Hepatocyte (in vitro differentiated cells): ENCODE data around the gene SPATA9. TPM values are rescaled to one million over a fixed set of nuclear protein-coding genes. Genes with fewer than 3 reads are reported as not detected.
A peak's percentile ranks its signal among the peaks of the same experiment; 100 is the strongest.
"Not testable (repeated sequence)": the region's sequence is repeated elsewhere in the genome, so short reads cannot be mapped to it uniquely, and the experiment has no call there.

Experiments
- DNase-seq: peaks from one replicate; pipeline ENCODE4 v3.0.0-alpha.2; 2016; ENCODE audit warnings: low spot score
- H2AFZ ChIP-seq: fragments of 200-600 bp; sonication (generic); 2 replicates; pipeline ENCODE4 v1.6.0; 2016; ENCODE audit warnings: antibody characterized with exemption, mild to moderate bottlenecking
- H3K27ac ChIP-seq: fragments of 200-600 bp; sonication (generic); 2 replicates; pipeline ENCODE4 v1.5.1; 2016; ENCODE audit warnings: mild to moderate bottlenecking
- H3K27me3 ChIP-seq: fragments of 200-600 bp; sonication (generic); 2 replicates; pipeline ENCODE4 v1.6.1; 2016
- H3K36me3 ChIP-seq: fragments of 200-600 bp; sonication (generic); replicated peaks from 2 replicates; pipeline ENCODE4 v1.5.1; 2016; ENCODE audit warnings: low read depth; ENCODE audit not compliant: insufficient read depth
- H3K4me1 ChIP-seq: fragments of 200-600 bp; sonication (generic); 2 replicates; pipeline ENCODE4 v1.5.1; 2016; ENCODE audit warnings: mild to moderate bottlenecking, moderate library complexity; ENCODE audit not compliant: insufficient read depth
- H3K4me2 ChIP-seq: fragments of 200-600 bp; sonication (generic); 2 replicates; pipeline ENCODE4 v1.6.0; 2016
- H3K4me3 ChIP-seq: fragments of 200-600 bp; sonication (generic); 2 replicates; pipeline ENCODE4 v1.5.1; 2016; ENCODE audit warnings: mild to moderate bottlenecking
- H3K79me2 ChIP-seq: fragments of 200-600 bp; sonication (generic); 2 replicates; pipeline ENCODE4 v1.6.0; 2017; ENCODE audit warnings: mild to moderate bottlenecking
- H3K9me2 ChIP-seq: fragments of 200-600 bp; sonication (generic); replicated peaks from 2 replicates; pipeline ENCODE4 v1.6.0; 2017; ENCODE audit warnings: mild to moderate bottlenecking; ENCODE audit not compliant: insufficient read depth
- H3K9me3 ChIP-seq: fragments of 200-600 bp; sonication (generic); 2 replicates; pipeline ENCODE4 v1.5.1; 2016; ENCODE audit warnings: low read depth, mild to moderate bottlenecking
- H4K20me1 ChIP-seq: fragments of 200-600 bp; sonication (generic); 2 replicates; pipeline ENCODE4 v1.6.0; 2016; ENCODE audit warnings: mild to moderate bottlenecking; ENCODE audit not compliant: insufficient read depth, poor library complexity, severe bottlenecking
- CTCF ChIP-seq: fragments of 200-600 bp; sonication (generic); IDR thresholded peaks from 2 replicates; pipeline ENCODE4 v1.5.1; 2016; ENCODE audit warnings: antibody characterized with exemption, mild to moderate bottlenecking; ENCODE audit not compliant: poor library complexity
- EZH2 ChIP-seq: fragments of 200-600 bp; sonication (generic); IDR thresholded peaks from 2 replicates; pipeline ENCODE4 v1.6.1; 2016; ENCODE audit warnings: antibody characterized with exemption, mild to moderate bottlenecking, borderline replicate concordance
- EZH2phosphoT487 ChIP-seq: fragments of 200-600 bp; sonication (generic); IDR thresholded peaks from one replicate; pipeline ENCODE4 v1.6.1; 2018; ENCODE audit warnings: antibody characterized with exemption, mild to moderate bottlenecking, low read depth, moderate library complexity; ENCODE audit not compliant: unreplicated experiment, severe bottlenecking
- WGBS: methylation state at CpG from one replicate; pipeline ENCODE4 v1.1.6; 2016; ENCODE audit warnings: low lambda C conversion rate; ENCODE audit errors: missing lambda C conversion rate; 5-methylcytosine and 5-hydroxymethylcytosine counted together
- polyA plus RNA-seq: library from polyadenylated mRNA; unstranded; fragments of >200 nt; fragmentation: Nextera tagmentation; extraction: Ambion mirVana; gene quantifications from 2 replicates; pipeline ENCODE4 v1.2.1, GENCODE V29; 2016
- total RNA-seq: library from RNA; depleted of rRNA; stranded (reverse); fragments of >200 nt; gene quantifications from 2 replicates; pipeline ENCODE4 v1.2.3, GENCODE V29; 2014

The SPATA9 gene
- total and polyA plus RNA-seq, 2 experiments from 2014 or later, result 0.33 to 1.2 TPM

DNA sequence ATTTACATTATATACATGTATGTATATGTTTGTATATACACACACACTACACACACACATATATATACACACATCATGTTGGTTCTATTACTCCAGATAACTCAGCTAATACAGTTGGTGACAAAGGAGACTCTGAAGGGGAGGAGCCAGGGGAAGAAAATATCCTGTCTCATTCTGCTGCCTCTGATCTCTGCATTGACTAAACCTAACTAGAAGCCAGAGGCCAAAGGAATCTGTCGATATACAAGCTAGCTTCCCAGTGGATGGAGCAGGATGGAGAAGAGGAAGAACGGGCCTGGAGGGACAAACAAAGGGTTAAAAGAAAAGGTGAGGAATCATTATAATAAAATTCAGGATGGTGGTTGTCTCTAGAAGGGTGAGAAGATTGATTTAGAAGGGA is 34.6 kb upstream of the SPATA9 start:
- no peak overlapping the region for H3K27ac ChIP-seq

DNA sequence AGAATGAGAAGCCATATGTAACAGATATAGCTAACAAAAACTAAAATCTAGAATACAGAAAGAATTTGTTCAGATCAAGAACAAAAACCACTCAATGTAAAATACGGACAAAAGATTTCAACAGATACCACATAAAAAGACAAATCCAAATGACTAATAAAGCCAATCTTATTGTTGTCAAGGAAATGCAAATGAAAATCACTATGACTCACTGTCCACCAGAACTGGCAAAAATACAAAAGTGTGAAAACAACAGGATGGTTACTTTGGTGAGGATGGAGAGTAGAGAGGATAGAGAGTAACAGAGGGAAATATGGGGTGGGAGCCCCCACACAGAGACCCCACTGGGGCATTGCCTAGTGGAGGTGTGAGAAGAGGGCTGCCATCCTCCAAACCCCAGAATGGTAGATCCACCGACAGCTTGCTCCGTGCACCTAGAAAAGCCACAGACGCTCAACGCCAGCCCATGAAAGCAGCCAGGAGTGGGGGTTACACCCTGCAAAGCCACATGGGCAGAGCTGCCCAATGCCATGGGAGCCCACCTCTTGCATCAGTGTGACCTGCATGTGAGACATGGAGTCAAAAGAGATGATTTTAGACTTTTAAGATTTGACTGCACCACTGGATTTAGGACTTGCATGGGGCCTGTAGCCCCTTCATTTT is 33.1 kb upstream of the SPATA9 start:
- Histone ChIP-seq H3K9me2 (no peaks in the 10 kb centered on the region), H3K79me2 (no peaks in the 10 kb centered on the region), H3K36me3 (no peaks in the 10 kb centered on the region), H3K27ac (no peak overlapping the region), H2AFZ (no peak overlapping the region), H3K9me3 (no peaks in the 10 kb centered on the region), H3K27me3 (no peaks in the 10 kb centered on the region), H4K20me1 (no peaks in the 10 kb centered on the region), H3K4me2 (no peak overlapping the region), H3K4me3 (no peak overlapping the region), H3K4me1 (peaks cover 24% of the 10 kb centered on the region)
- DNase-seq, result no peak
- 98% methylated on average over 5 of the region's 5 CpGs for WGBS
- TF ChIP-seq CTCF (no peak), EZH2phosphoT487 (no peak), EZH2 (no peak)

More for the DNA sequence above, 34.6 kb upstream of the SPATA9 start:
- WGBS, result 71% methylated on average over 2 of the region's 2 CpGs
- no peaks in the 10 kb centered on the region for H3K27me3 ChIP-seq
- H3K79me2 ChIP-seq, result no peaks in the 10 kb centered on the region
- H2AFZ ChIP-seq, result no peak overlapping the region
- TF ChIP-seq CTCF, result no peak
- no peak for TF ChIP-seq EZH2
- TF ChIP-seq EZH2phosphoT487, result no peak
- H4K20me1 ChIP-seq, result no peaks in the 10 kb centered on the region
- H3K4me3 ChIP-seq, result no peak overlapping the region
- H3K4me1 ChIP-seq, result peaks cover 17% of the 10 kb centered on the region
- no peaks in the 10 kb centered on the region for H3K9me3 ChIP-seq
- no peaks in the 10 kb centered on the region for H3K36me3 ChIP-seq
- no peak for DNase-seq
- H3K4me2 ChIP-seq, result no peak overlapping the region
- H3K9me2 ChIP-seq, result no peaks in the 10 kb centered on the region

DNA sequence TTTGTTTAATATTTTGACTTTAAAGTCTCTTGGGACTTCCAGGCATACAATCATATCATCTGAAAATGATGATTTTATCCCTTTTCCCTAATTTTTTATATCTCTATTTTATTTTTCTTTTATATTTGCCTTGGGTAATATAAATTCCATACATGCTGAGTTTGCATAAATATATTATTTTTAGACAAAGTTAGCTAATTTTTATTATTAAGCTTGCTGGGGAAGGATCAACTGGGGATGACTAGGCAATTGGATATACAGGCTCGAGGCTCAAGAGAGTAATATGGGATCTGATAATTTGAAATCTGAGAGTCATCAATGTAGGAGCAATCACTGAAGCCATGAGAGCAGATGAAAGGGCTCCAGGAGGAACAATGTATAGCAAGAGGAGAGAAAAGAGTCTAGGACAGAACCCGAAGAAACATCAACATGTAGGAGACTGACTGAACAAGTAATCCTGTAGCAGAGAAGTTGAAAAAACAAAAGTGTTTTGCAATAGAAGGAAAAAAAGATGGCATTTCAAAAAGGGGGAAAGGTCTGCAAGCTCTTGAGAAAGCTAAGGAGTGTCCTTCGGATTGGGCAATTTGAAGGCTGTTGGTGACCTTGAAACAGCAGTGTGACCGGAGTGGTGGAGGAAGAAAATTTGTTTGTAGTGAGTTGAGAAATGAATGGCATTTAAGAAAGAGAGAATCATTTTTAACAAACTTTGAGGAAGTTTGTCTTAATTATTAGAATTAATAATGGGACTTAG is 31.3 kb upstream of the SPATA9 start:
- H3K9me2 ChIP-seq, result no peaks in the 10 kb centered on the region
- H3K4me2 ChIP-seq, result no peak overlapping the region
- H3K4me1 ChIP-seq, result peaks cover 20% of the 10 kb centered on the region
- H4K20me1 ChIP-seq, result no peaks in the 10 kb centered on the region
- no peak for DNase-seq
- no peak overlapping the region for H2AFZ ChIP-seq
- H3K9me3 ChIP-seq, result no peaks in the 10 kb centered on the region
- no peaks in the 10 kb centered on the region for H3K27me3 ChIP-seq
- no peaks in the 10 kb centered on the region for H3K36me3 ChIP-seq
- H3K79me2 ChIP-seq, result no peaks in the 10 kb centered on the region
- TF ChIP-seq CTCF, result no peak
- no peak for TF ChIP-seq EZH2phosphoT487
- no peak for TF ChIP-seq EZH2
- 73% methylated on average over 4 of the region's 4 CpGs for WGBS
- no peak overlapping the region for H3K4me3 ChIP-seq
- no peak overlapping the region for H3K27ac ChIP-seq

DNA sequence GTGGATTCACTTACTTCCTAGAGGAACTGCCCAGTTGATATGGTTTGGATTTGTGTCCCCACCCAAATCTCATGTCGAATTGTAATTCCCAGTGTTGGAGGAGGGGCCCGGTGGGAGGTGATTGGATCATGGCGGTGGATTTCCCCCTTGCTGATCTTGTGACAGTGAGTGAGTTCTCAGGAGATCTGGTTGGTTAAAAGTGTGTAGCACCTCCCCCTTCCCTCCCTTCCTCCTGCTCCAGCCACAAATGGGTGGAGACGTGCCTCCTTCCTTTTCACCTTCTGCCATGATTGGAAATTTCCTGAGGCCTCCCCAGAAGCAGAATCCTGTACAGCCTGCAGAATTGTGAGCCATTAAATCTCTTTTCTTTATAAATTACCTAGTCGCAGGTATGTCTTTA is 30.5 kb upstream of the SPATA9 start:
- not testable (repeated sequence) for DNase-seq, H3K36me3 ChIP-seq, H3K27me3 ChIP-seq, H3K9me2 ChIP-seq, H3K4me3 ChIP-seq, H4K20me1 ChIP-seq, H3K4me2 ChIP-seq, H3K9me3 ChIP-seq, H3K79me2 ChIP-seq, H2AFZ ChIP-seq
- H3K27ac ChIP-seq, result peak overlapping the region; percentile 23
- 92% methylated on average over 5 of the region's 5 CpGs for WGBS
- peaks cover 20% of the 10 kb centered on the region for H3K4me1 ChIP-seq
